ENCODE measurements around the gene MDFIC. TPM values are rescaled to one million over a fixed set of nuclear protein-coding genes. Genes with fewer than 3 reads are reported as not detected.
A peak's percentile ranks its signal among the peaks of the same experiment; 100 is the strongest.

Gene MDFIC
- polyA plus RNA-seq, 1 experiment: 30.5 TPM

GRCh38 chr7:115007751-115008150, 85.9 kb downstream of the MDFIC start:
- CTCF ChIA-PET: interaction anchor here (1.4 kb wide), 1 partner anchor 9 kb away, joined by 6 read pairs; no protein-coding TSS in a partner anchor
- Histone ChIP-seq H3K4me3 (ENCODE audit: low read depth, low read length) (no peak overlapping the region), H3K36me3 (ENCODE audit: control insufficient read depth, insufficient read depth, low read length) (no peaks in the 10 kb centered on the region), H3K27me3 (ENCODE audit: control insufficient read depth, insufficient read depth, low read length) (no peaks in the 10 kb centered on the region)
- POLR2A ChIA-PET: interaction anchor here (1.0 kb wide), 1 partner anchor 339 kb away, joined by 5 read pairs; no protein-coding TSS in a partner anchor
- no peak for TF ChIP-seq CTCF (IDR thresholded peaks at IDR 0.05; ENCODE audit: insufficient read depth, low read depth, low read length)
- DNase-seq (ENCODE audit: low read depth): no peak

- ChIA-PET CTCF (interaction anchor here (1.4 kb wide), 1 partner anchor 9 kb away, joined by 6 read pairs; no protein-coding TSS in a partner anchor), POLR2A (interaction anchor here (0.6 kb wide), 1 partner anchor 1508 kb away, joined by 4 read pairs; no protein-coding TSS in a partner anchor)
- Histone ChIP-seq H3K27me3 (ENCODE audit: control insufficient read depth, insufficient read depth, low read length) (no peaks in the 10 kb centered on the region), H3K4me3 (ENCODE audit: low read depth, low read length) (no peak overlapping the region), H3K36me3 (ENCODE audit: control insufficient read depth, insufficient read depth, low read length) (no peaks in the 10 kb centered on the region)
- TF ChIP-seq CTCF (IDR thresholded peaks at IDR 0.05; ENCODE audit: insufficient read depth, low read depth, low read length): no peak
- no peak for DNase-seq (ENCODE audit: low read depth)
These were observed 86.7 kb downstream of the MDFIC start for GRCh38 chr7:115008465-115009114.

- no peak for DNase-seq (ENCODE audit: low read depth)
- TF ChIP-seq CTCF (IDR thresholded peaks at IDR 0.05; ENCODE audit: insufficient read depth, low read depth, low read length): no peak
- no peak overlapping the region for H3K4me3 ChIP-seq (ENCODE audit: low read depth, low read length)
- H3K36me3 ChIP-seq (ENCODE audit: control insufficient read depth, insufficient read depth, low read length): 0 out of 2 replicates have a peak, but pooled peaks cover 1% of the 10 kb centered on the region
- ChIA-PET CTCF (no interaction called here), POLR2A (interaction anchor here (0.6 kb wide), 1 partner anchor 1507 kb away, joined by 4 read pairs; no protein-coding TSS in a partner anchor)
- no peaks in the 10 kb centered on the region for H3K27me3 ChIP-seq (ENCODE audit: control insufficient read depth, insufficient read depth, low read length)
These were observed 87.2 kb downstream of the MDFIC start for GRCh38 chr7:115009139-115009538.

- ChIA-PET POLR2A (no interaction called here), CTCF (no interaction called here)
- Histone ChIP-seq H3K4me3 (ENCODE audit: low read depth, low read length) (no peak overlapping the region), H3K36me3 (ENCODE audit: control insufficient read depth, insufficient read depth, low read length) (0 out of 2 replicates have a peak, but pooled peaks cover 3% of the 10 kb centered on the region), H3K27me3 (ENCODE audit: control insufficient read depth, insufficient read depth, low read length) (no peaks in the 10 kb centered on the region)
- peak; percentile 56 for DNase-seq (ENCODE audit: low read depth)
- TF ChIP-seq CTCF (IDR thresholded peaks at IDR 0.05; ENCODE audit: insufficient read depth, low read depth, low read length): no peak
These were observed 88.0 kb downstream of the MDFIC start for GRCh38 chr7:115009736-115010440.

- DNase-seq (ENCODE audit: low read depth): no peak
- ChIA-PET CTCF (no interaction called here), POLR2A (no interaction called here)
- Histone ChIP-seq H3K27me3 (ENCODE audit: control insufficient read depth, insufficient read depth, low read length) (no peaks in the 10 kb centered on the region), H3K36me3 (ENCODE audit: control insufficient read depth, insufficient read depth, low read length) (0 out of 2 replicates have a peak, but pooled peaks cover 3% of the 10 kb centered on the region), H3K4me3 (ENCODE audit: low read depth, low read length) (no peak overlapping the region)
- no peak for TF ChIP-seq CTCF (IDR thresholded peaks at IDR 0.05; ENCODE audit: insufficient read depth, low read depth, low read length)
These were observed 88.5 kb downstream of the MDFIC start for GRCh38 chr7:115010441-115010820.
